Right lobe of liver (tissue), 4 donors: ENCODE results near the gene PRKAR1B.

Experiments used
- CTCF ChIP-seq, 4 donors: fragments of 200-600 bp in 3 of 4; fragments of 450-650 bp in 1 of 4; IDR thresholded peaks; one replicate each; pipeline versions ENCODE4 v1.5.1 to v1.8.0; 2016 to 2022; ENCODE audit warnings: antibody characterized with exemption in 4 of 4, mild to moderate bottlenecking in 2 of 4
- POLR2A ChIP-seq: fragments of 450-650 bp; IDR thresholded peaks from one replicate; pipeline ENCODE4 v1.6.1; 2017; ENCODE audit warnings: antibody characterized with exemption, mild to moderate bottlenecking
- donor health status: DM: no; HTN: no; CAD: no.
- donor health status: DM: no; HTN: no; CAD: no.
- donor health status: DM: no; HTN: yes; CAD: no.

GRCh38 chr7:517774-518629 lies 209.1 kb downstream of the PRKAR1B start:
- no peak for TF ChIP-seq CTCF (IDR thresholded peaks at IDR 0.05)
- no peak for TF ChIP-seq POLR2A
